Measurements from ENCODE around the gene INAFM2. TPM values are rescaled to one million over a fixed set of nuclear protein-coding genes. Genes with fewer than 3 reads are reported as not detected.

The INAFM2 gene
- total RNA-seq, 1 experiment from 2014 or later: 10.2 TPM

- DNase-seq (ENCODE audit: low spot score): no peak
Measured at GRCh38 chr15:40305281-40305680, 18.2 kb upstream of the INAFM2 start.

GRCh38 chr15:40306371-40306770, 17.1 kb upstream of the INAFM2 start:
- DNase-seq (ENCODE audit: low spot score): no peak

GRCh38 chr15:40306908-40307307, 16.6 kb upstream of the INAFM2 start:
- no peak for DNase-seq (ENCODE audit: low spot score)

GRCh38 chr15:40307421-40308211, 15.9 kb upstream of the INAFM2 start, which contains the start of gene PLCB2:
TSS of gene PLCB2 (minus strand) at chr15:40307935. CDS start at chr15:40307672, 263 bp downstream.
- peak; percentile 48 for DNase-seq (ENCODE audit: low spot score)

- DNase-seq (ENCODE audit: low spot score): no peak
Measured at GRCh38 chr15:40309344-40309862, 14.1 kb upstream of the INAFM2 start.

- DNase-seq (ENCODE audit: low spot score): peak; percentile 65
Measured at GRCh38 chr15:40310001-40310959, 13.2 kb upstream of the INAFM2 start.

GRCh38 chr15:40310993-40311392, 12.5 kb upstream of the INAFM2 start:
- no peak for DNase-seq (ENCODE audit: low spot score)

- no peak for DNase-seq (ENCODE audit: low spot score)
Measured at GRCh38 chr15:40312370-40313158, 10.9 kb upstream of the INAFM2 start.

GRCh38 chr15:40313531-40314398, 9.7 kb upstream of the INAFM2 start:
- DNase-seq (ENCODE audit: low spot score): peak; percentile 92

GRCh38 chr15:40314723-40315276, 8.7 kb upstream of the INAFM2 start:
- DNase-seq (ENCODE audit: low spot score): no peak

- no peak for DNase-seq (ENCODE audit: low spot score)
Measured at GRCh38 chr15:40316931-40317330, 6.6 kb upstream of the INAFM2 start.

- no peak for DNase-seq (ENCODE audit: low spot score)
Measured at GRCh38 chr15:40317580-40317979, 5.9 kb upstream of the INAFM2 start.

GRCh38 chr15:40320409-40320808, 3.1 kb upstream of the INAFM2 start:
- no peak for DNase-seq (ENCODE audit: low spot score)

GRCh38 chr15:40320931-40321371, 2.5 kb upstream of the INAFM2 start:
- DNase-seq (ENCODE audit: low spot score): peak; percentile 82

- no peak for DNase-seq (ENCODE audit: low spot score)
Measured at GRCh38 chr15:40322531-40323238, 807 bp upstream of the INAFM2 start.

GRCh38 chr15:40323953-40324937, 753 bp downstream of the INAFM2 start:
- no peak for DNase-seq (ENCODE audit: low spot score)

- DNase-seq (ENCODE audit: low spot score): no peak
Measured at GRCh38 chr15:40325188-40325587, 1.7 kb downstream of the INAFM2 start.

GRCh38 chr15:40325700-40326099, 2.2 kb downstream of the INAFM2 start:
- DNase-seq (ENCODE audit: low spot score): no peak
